GM21619 (cell line): ENCODE results near the gene EPHA2.

Experiments
- ATAC-seq: cut with Tn5 transposase; IDR thresholded peaks from one replicate; pipeline ENCODE4 v1.9.1; 2021; ENCODE audit not compliant: unreplicated experiment

Gene EPHA2

DNA sequence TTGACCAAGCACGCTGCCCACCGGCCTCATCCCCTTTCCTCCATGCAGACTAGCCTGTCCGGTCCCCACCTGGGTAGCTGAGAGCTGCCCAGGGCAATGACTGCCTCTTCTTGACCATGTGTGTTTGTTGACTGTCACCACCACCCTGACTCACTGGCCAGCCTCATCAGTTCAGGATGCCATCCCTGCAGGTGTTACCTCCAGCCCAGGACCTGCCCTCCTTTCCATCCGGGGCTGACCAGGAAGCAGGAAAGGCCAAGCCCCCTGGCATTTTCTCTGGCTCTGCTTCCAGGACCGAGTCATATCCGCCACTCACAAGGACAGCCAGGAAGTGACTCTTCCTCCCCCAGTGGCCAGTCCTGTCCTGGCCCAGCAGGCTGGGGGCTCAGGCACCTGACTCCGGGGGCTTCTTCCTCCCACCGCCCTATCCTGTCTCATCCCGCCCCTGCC, 17.1 kb downstream of the EPHA2 start:
- no peak for ATAC-seq

DNA sequence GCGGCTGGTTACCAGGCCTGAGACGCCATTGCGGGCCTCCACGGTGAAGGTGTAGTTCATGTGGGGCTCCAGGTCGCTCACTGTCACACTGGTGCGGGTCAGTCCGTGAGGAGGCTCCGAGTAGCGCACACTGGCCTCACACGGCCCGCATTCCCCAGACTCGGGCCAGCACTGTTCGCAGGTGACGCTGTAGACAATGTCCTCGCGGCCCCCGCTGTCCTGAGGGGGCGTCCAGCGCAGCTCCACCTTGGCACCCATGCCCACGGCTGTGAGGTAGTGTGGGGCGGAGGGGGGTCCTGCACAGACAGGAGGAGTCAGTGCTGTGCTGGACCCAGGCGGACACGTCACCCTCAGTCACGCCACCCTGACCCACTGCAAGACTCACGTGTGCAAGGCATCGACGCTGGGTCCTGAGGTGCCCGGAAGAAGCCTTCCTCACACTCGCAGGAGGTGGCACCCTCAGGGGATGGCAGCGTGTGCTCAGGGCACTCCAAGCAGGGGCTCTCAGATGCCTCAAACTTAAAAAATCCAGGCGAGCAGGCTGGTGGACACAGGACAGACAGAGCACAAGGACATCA, 17.9 kb downstream of the EPHA2 start:
- no peak for ATAC-seq

DNA sequence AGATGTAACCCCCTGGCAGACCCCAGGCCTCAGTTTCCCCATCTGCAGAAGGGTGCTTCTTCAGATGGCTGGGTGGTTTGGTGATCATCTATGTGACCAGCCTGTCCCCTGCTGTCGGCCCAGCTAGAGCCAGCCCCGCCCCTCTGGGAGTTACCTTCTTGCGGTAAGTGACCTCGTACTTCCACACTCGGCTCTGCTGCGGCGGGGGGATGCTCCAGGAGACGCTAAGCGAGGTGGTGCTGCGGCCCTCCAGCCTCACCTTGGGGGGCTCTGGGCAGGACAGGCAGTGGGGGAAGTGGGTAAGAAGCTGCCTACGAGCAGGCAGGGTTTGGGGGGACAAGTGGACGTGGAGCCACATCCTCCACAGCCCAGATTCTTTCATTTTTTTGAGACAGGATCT, 20.4 kb downstream of the EPHA2 start:
- ATAC-seq, result no peak

DNA sequence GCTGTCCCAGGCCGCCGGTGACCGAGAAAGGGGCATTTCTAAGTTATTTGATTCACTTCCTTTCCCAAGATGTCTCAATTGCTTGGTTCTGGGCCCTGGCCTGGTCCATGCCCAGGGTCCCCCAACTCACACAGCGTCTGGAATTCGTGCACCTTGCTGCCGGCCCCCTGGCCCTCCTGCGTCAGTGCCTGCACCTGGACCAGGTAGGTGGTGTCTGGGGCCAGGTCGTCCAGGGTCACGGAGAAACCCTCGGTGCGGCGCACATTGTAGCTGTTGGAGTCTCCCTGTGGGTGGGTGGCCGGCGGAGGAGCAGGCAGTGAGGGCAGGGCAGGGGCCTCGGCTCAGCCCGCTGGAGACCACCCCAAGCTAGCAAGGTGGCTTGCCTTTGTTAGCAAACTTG, 21.0 kb downstream of the EPHA2 start:
- no peak for ATAC-seq

DNA sequence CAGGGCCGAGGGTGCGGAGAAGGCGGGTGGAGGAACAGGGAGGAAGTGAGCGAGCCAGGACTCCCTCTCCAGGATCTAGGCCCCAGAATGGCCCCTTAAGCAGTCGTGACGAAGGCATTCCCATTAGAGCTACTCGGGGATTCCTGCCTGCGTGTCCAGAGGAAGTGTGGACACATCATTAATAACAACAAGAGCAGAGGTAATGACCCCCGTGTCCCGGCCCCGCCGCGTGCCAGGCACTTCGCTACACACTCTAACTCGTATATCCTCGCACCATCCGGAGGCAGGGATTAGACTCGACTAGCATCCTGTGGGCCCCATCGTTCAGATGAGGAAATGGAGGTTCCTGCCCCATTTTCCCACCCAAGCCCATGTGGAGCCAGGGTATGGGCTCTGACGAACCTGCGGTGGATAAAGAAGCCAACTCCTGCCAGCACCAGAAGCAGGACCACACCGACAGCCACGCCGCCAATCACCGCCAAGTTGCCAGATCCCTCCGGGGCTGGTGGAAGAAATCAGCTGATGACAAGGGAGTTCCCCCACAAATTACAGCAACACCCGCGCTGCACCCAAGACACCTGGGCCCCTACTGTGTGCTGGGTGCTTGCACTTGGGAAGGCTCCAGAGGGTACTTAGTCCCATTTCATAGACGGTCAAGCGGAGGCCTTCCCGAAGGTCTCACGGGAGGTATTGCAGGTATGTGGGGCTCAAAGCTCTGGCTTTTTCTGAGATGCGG, 21.6 kb downstream of the EPHA2 start:
- no peak for ATAC-seq

DNA sequence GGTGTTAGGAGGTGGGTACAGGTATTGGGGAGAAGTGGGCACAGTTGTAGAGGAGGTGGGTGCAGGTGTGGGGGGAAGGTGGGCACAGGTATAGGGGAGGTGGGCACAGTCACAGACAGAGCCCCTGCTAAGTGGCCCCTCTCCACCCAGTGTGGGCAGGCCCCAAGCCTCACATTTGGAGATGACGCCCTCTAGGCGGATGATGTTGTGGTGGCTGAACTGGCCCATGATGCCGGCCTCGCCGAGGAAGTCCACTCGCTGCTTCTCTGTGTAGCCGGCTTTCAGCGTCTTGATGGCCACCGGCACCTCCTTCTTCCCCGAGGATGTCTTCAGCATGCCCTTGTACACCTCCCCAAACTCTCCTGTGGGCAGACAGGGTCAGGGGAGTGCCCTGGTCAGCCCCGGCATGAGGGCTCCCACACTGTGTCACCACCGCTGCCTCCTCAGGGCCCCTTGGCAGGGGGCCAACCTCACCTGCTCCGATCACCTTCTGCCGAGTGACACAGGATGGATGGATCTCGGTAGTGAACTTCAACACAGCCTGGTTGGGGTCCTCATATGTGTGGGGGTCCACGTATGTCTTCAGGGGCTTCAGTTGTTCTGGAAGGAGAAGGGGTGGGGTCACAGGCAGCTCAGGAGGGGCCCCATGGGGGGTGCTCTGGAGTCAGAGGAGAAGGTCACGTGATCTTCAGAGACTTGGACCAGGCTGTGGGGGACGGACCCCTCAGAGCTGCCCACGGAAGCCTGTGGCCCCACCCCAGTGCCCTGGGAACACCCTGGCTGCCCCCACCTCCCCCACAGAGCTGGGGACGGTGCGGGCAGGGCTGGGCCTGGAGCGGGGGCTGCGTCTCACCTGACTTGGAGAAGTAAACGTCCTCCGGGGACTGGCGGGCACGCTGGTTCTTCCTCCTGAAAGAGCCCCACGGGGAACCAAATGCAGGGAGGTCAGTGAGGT, 22.6 kb downstream of the EPHA2 start:
- ATAC-seq, result no peak

DNA sequence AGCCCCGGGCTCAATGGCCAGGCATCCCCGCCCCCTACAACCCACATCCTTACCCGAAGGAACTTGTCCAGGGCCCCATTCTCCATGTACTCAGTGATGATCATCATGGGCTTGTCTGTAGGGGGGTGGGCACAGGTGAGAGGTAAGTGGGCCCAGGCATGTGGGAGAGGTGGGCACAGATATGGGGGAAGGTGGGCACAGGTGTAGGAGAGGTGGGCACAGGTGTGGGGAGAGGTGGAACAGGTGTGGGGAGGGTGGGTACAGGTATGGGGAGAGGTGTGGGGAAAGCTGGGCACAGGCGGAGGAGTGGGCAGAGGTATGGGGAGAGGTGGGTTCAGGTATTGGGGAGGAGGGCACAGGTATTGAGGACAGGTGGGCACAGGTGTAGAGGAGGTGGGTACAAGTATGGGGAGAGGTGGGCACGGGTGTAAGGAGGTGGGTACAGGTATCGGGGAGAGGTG, 23.5 kb downstream of the EPHA2 start:
- ATAC-seq, result no peak

DNA sequence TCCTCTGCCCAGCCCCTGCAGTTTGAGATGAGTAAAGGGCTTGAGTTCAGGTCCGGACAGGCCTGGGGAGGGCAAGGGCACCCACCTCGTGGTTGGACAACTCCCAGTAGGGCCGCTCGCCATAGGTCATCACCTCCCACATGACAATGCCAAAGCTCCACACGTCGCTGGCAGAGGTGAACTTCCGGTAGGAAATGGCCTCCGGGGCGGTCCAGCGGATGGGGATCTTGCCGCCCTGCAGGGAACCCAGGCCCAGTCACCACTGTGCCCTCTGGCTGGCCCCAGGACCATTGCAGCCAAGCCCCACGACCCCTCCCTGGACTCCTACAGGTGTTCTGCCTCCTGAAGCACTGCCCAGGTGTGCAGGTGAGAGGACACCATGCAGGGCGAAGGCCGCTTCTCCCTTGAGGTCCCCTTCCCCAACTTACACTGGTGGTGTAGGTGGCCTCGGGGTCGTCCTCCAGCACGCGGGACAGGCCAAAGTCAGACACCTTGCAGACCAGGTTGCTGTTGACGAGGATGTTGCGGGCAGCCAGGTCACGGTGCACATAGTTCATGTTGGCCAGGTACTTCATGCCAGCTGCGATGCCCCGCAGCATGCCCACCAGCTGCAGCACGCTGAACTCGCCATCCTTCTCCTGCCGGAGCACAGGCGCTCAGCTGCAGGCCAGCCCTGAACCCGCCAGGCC, 24.1 kb downstream of the EPHA2 start:
- ATAC-seq, result no peak

DNA sequence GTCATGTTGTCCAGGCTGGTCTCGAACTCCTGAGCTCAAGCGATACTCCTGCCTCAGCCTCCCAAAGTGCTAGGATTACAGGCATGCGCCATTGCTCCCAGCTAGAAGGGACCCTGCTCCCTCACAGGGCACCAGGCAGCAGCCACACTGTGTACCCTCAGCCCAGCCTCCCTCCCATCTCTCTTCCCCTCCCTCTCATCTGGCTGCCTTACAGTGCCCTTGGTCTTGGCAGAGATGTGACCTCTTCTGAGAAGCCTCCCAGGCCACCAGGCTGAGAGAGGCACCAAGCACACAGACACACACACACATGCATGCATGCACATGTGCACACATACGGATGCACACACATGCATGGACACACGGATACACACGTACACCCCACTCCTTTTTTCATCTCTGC, 25.0 kb downstream of the EPHA2 start:
- ATAC-seq, result no peak

DNA sequence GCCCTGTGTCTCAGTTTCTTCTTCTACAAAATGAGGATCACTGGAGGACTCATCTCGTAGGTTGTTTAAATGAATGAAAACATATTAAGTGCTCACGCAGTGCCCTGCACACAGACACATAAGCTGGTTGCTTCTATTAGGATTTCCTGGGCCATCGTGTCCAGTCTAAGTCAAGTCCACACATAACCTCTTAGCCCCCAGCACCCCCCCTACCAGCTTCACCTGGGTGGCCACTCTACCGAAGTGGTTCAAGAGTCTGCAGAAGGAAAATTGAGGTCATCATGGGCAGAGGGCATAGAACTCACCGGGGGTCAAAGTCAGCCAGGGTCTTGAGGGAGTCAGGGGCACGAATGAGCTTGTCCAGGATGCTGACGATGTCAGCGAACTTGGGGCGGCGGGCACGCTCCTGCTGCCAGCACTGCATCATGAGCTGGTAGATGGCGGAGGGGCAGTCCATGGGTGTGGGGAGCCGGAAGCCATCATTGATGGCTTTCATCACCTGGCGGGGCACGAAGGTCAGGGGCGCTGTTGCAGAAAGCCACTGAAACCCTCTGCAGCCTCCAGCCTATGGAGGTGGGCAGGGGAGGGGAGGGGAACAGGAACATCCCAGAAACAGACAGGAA, 25.8 kb downstream of the EPHA2 start:
- ATAC-seq, result no peak

DNA sequence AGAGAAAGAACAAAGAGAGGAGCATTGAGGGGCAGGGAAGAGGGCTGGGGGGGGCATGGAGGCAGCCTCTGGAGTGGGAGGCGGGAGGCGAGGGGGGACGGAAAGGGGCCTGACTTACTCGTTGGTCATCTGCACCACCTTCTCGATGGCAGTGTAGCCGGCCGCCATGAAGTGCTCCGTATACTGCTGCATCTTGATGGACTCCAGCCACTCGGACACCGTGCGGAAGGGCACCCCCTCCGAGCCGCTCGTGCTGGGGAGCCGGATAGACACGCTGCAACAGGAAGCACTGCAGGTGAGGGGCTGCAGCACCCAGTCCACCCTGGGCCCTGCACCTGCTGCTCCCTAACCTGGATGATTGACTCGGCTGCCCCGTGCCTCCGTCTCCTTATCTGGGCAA, 26.6 kb downstream of the EPHA2 start:
- ATAC-seq, result no peak

DNA sequence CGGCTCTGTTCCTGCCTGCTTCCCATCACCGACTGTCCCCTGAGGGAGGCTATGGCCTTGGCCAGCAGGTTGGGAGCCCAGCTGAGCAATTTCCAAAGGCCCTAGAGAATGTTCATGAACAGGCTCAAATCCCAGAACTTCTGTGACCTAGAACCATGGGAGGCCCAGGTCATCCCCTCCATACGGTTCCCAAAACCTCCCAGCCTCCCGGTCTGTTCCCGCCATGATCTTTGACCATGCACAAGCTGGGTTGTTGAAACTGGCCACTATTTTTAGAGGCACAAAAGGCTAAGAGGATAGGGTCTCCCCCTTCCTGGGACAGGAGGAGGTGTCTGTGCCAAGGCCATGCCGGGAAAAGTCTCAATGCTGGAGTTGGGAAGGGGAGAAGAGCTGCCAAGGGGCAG, 27.5 kb downstream of the EPHA2 start:
- no peak for ATAC-seq

DNA sequence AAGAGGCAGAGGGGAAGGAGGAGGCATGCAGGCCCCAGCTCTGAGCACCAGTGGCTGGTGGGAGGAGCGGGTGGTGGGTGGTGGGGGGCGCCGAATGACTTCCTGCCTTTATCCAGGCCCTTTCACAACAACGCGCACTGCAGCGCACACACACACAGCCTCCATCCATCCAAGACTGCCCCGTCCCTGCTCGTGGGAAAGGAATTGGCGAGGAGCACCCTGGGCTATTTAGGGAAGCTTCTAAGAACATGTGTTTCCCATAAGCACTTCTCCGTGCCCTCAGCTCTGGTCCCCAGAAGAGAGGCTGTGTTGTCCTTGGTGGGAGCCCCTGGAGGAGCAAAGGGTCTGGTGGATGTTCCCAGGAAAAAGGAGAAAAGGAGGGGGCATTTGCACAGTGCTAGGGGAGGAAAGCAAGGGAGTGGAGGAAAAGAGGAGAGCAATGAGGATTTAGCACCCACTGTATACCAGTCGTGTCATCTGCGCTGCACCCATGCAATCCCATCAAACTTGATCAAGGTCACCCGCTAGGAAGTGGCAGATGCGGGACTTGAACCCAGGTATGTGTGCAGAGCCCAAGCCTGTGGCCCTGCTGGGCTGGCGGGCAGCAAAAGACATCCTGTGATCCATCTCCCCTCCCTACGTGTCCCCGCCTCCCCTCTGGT, 28.1 kb downstream of the EPHA2 start:
- no peak for ATAC-seq

DNA sequence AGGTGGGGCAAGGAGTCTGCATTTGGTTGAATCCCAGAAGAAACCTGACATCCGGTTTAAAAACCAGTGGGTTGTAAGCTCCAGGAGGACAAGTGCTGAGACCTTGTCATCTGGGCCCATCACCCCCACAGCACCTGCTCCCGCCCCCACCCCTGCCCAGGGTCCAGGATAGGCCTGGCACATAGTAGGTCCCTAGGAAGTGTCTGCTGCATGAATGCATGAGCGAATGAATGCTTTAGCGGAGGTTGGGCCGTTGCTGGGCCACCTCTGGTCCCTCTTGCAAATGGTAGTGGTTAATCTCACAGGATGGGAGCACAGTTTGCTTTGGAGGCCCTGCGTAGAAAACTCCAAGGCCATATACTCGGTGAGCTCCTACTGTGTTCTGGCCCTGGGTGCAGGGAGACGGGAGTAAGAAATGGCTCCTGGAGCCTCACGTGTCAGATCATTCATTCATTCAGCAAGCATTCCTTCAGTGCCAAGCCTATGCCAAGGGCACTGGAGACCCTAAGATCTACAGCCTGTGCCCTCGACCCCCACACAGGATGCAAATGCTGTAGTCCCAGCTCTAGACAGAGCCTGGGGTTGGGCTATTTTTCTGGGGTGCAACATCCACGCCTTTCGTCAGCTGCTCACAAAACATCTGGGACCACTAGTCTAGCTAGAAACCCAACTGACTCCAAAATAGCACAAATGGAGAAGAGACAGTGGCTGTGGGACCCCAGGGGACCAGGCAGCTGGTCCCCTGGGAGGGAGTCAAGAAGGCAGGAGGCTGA, 28.9 kb downstream of the EPHA2 start:
- no peak for ATAC-seq

DNA sequence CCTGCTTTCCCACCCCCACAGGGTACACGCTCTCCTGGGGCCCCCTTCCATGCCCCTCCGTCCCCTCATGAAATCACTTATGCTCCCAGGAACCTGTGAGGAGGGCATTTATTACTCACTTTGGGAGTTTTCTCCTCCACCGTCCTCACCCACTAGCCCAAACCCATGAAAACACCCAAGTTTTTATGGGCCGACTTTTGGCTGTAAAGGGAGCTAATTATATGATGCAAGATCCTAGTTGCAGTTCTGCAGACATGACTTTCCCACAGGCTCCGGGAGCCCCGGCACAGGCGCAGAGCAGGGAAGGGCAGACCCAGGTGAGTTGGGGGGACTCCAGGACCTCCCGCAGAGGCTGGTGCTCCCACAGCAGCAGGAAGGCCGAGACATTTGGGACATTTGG, 29.7 kb downstream of the EPHA2 start:
- no peak for ATAC-seq

DNA sequence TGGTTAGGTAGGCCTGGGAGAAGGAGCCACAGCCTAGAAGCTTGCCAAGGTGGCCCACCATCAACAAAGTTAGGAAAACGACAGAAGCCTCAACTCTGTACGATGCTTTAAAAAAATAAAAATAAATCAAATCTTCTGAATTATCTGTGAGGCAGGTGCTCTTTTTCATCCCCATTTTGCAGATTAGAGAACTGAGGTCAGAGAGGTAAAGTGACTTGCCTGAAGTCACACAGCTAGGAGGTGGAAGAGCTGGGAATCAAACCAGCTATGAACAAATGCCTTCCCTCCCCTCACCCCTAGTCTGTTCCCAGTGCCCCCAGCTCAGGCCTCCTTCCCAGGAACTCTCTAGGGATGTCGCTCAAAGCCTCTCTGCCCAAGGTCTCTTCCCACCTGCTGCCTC, 30.4 kb downstream of the EPHA2 start:
- no peak for ATAC-seq

DNA sequence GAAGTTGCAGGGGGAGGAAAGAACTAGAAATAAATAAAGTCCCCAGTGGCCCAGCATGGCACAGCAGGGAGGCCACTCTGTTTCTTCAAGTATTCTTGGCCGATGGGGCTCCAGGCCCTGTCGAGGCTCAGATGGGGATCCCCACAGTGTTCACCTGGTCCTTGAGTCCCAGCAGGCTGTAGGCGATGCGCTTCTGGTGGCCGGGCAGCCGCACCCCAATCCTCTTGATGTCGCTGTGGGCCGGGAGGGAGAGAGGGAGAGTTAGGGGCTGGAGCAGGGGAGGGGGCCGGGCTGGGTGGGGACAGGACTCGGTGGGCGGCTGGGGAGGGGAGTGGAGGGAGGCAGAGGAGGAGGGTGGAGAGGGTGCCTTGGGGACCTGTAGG, 30.8 kb downstream of the EPHA2 start:
- no peak for ATAC-seq

DNA sequence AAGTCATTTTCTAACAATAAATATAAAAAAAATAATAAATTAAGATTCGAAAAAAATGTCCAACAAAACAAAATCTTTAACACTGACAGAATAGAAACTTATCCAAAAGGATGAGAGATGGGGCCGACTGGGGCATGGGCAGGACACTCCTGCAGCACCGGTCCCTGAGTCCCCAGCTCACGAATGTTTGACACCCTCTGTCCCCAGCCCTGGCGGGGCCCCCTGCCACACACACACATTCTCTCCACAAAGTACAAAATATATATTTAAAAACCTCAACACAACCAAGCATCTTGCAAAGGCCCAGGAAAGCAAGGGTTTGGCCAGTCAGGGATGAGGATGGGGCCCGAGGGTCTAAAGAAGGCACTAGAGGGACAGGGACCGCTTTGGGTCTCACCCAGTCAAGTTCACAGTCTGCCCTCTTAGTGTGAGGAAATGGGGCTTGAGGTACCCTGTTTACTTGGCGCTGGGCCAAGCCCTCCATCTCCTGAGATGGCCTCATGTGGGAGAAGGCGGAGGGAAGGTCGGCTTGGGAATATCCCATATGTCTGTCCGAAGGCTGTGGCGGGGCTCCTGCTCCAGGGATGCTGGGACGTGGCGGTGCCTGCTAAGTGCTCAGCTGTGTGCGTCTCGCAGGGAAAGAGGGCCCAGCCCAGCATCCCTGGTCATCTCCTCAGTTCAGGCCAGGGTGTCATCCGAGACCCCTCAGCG, 31.3 kb downstream of the EPHA2 start:
- no peak for ATAC-seq

DNA sequence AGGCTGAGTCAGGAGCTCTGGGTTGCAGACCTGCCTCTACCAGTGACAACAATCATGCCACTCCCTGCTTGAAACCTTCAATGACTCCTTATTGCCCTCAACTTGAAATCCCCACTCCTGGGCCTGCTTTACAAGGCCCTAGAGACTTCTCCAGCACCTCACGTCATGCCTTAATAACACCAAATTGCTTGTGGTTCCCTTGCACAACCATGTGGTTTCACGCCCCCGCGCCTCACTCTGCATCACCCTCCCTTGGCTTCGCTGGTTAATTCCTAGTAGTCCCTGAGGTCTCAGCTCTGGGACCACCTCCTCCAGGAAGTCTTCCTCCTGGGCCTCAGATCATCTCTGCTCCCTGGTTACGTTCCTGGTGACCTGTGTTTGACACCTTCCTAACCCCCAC, 33.0 kb downstream of the EPHA2 start:
- ATAC-seq, result no peak
